Smooth muscle cell (in vitro differentiated cells): Measurements from ENCODE around the gene MOV10L1. TPM values are rescaled to one million over a fixed set of nuclear protein-coding genes. Genes with fewer than 3 reads are reported as not detected.

Experiments
- DNase-seq: peaks from one replicate; lab custom pipeline; 2025; ENCODE audit not compliant: unreplicated experiment; lab: John Stamatoyannopoulos, UW
- H2AFZ ChIP-seq: fragments of 200-600 bp; sonication (generic); 2 replicates; pipeline ENCODE4 v1.6.0; 2016; ENCODE audit warnings: antibody characterized with exemption, low read depth, mild to moderate bottlenecking
- H3F3A ChIP-seq: fragments of 200-600 bp; sonication (generic); 2 replicates; pipeline ENCODE4 v1.6.0; 2017; ENCODE audit warnings: antibody characterized with exemption, low read depth
- H3K27ac ChIP-seq: fragments of 200-600 bp; sonication (generic); 2 replicates; pipeline ENCODE4 v1.5.1; 2016; ENCODE audit warnings: low read depth, mild to moderate bottlenecking
- H3K27me3 ChIP-seq: fragments of 200-600 bp; sonication (generic); 2 replicates; pipeline ENCODE4 v1.6.1; 2016; ENCODE audit warnings: low read depth, mild to moderate bottlenecking
- H3K36me3 ChIP-seq: fragments of 200-600 bp; sonication (generic); 2 replicates; pipeline ENCODE4 v1.5.1; 2016; ENCODE audit warnings: low read depth
- H3K4me1 ChIP-seq: fragments of 200-600 bp; sonication (generic); 2 replicates; pipeline ENCODE4 v1.5.1; 2016; ENCODE audit warnings: low read depth
- H3K4me2 ChIP-seq: fragments of 200-600 bp; sonication (generic); 2 replicates; pipeline ENCODE4 v1.6.0; 2016; ENCODE audit warnings: mild to moderate bottlenecking
- H3K4me3 ChIP-seq: fragments of 200-600 bp; sonication (generic); 2 replicates; pipeline ENCODE4 v1.5.1; 2016; ENCODE audit warnings: mild to moderate bottlenecking
- H3K79me2 ChIP-seq: fragments of 200-600 bp; sonication (generic); 2 replicates; pipeline ENCODE4 v1.6.0; 2016; ENCODE audit warnings: low read depth, mild to moderate bottlenecking
- H3K9ac ChIP-seq: fragments of 200-600 bp; sonication (generic); 2 replicates; pipeline ENCODE4 v1.6.0; 2016; ENCODE audit warnings: low read depth
- H3K9me3 ChIP-seq: fragments of 200-600 bp; sonication (generic); replicated peaks from 2 replicates; pipeline ENCODE4 v1.5.1; 2016; ENCODE audit warnings: low read depth
- H4K20me1 ChIP-seq: fragments of 200-600 bp; sonication (generic); 2 replicates; pipeline ENCODE4 v1.6.0; 2016; ENCODE audit warnings: low read depth
- WGBS: methylation state at CpG from one replicate; pipeline ENCODE4 v1.1.7; 2016; ENCODE audit warnings: low lambda C conversion rate; 5-methylcytosine and 5-hydroxymethylcytosine counted together
- polyA plus RNA-seq: library from polyadenylated mRNA; unstranded; fragments of >200 nt; fragmentation: Nextera tagmentation; extraction: Ambion mirVana; gene quantifications from 2 replicates; pipeline ENCODE4 v1.2.1, GENCODE V29; 2016
- total RNA-seq: library from RNA; depleted of rRNA; stranded (reverse); fragments of >200 nt; gene quantifications from 2 replicates; pipeline ENCODE4 v1.2.3, GENCODE V29; 2014
- TF ChIP-seq, protein P1 (sequence below): fragments of 200-600 bp; sonication (generic); IDR thresholded peaks from 2 replicates; pipeline ENCODE4 v1.5.1; 2017; ENCODE audit warnings: borderline replicate concordance, mild to moderate bottlenecking, antibody characterized with exemption; ENCODE audit not compliant: insufficient read depth, poor library complexity, severe bottlenecking

MOV10L1 gene
- total and polyA plus RNA-seq, 2 experiments from 2014 or later = 0.10 to 0.85 TPM

- H3K9me3 ChIP-seq = no peaks in the 10 kb centered on the region
- no peak for DNase-seq
- H3K4me3 ChIP-seq = no peak overlapping the region
- no peaks in the 10 kb centered on the region for H3K27me3 ChIP-seq
- no peaks in the 10 kb centered on the region for H3K79me2 ChIP-seq
- H3F3A ChIP-seq = no peaks in the 10 kb centered on the region
- no peaks in the 10 kb centered on the region for H3K4me1 ChIP-seq
- no peak overlapping the region for H3K9ac ChIP-seq
- H4K20me1 ChIP-seq = no peaks in the 10 kb centered on the region
- H3K36me3 ChIP-seq = no peaks in the 10 kb centered on the region
- no peak overlapping the region for H2AFZ ChIP-seq
- no peak overlapping the region for H3K27ac ChIP-seq
- TF ChIP-seq, protein P1, sequence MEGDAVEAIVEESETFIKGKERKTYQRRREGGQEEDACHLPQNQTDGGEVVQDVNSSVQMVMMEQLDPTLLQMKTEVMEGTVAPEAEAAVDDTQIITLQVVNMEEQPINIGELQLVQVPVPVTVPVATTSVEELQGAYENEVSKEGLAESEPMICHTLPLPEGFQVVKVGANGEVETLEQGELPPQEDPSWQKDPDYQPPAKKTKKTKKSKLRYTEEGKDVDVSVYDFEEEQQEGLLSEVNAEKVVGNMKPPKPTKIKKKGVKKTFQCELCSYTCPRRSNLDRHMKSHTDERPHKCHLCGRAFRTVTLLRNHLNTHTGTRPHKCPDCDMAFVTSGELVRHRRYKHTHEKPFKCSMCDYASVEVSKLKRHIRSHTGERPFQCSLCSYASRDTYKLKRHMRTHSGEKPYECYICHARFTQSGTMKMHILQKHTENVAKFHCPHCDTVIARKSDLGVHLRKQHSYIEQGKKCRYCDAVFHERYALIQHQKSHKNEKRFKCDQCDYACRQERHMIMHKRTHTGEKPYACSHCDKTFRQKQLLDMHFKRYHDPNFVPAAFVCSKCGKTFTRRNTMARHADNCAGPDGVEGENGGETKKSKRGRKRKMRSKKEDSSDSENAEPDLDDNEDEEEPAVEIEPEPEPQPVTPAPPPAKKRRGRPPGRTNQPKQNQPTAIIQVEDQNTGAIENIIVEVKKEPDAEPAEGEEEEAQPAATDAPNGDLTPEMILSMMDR = no peak
- H3K4me2 ChIP-seq = no peak overlapping the region
- WGBS = 94% methylated on average over 4 of the region's 4 CpGs
These were observed 48.2 kb downstream of the MOV10L1 start for GRCh38 chr22:50138041-50138440.

DNA sequence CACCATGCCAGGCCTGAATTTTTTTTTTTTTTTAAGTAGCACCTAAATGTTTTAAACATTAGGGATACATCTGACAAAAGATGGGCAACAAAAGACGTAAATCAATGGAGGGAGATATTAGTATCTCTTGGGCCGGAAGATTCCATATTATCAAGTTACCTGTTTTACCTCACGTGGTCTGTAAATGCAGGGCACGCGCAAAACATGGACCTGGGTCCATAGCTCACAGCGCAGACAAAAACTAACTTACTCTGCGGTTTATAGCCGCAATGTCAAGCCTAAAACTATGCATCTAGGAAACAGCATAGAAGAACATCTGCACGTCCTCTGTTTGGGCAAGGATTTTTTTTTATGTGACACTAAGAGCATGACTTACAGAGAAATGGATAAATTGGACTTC, 49.2 kb downstream of the MOV10L1 start:
- Histone ChIP-seq H3K79me2 (no peaks in the 10 kb centered on the region), H4K20me1 (no peaks in the 10 kb centered on the region), H3F3A (peaks cover 4% of the 10 kb centered on the region), H3K4me2 (no peak overlapping the region), H3K9me3 (no peaks in the 10 kb centered on the region), H3K4me1 (no peaks in the 10 kb centered on the region), H3K9ac (no peak overlapping the region), H3K4me3 (no peak overlapping the region), H2AFZ (no peak overlapping the region), H3K27me3 (no peaks in the 10 kb centered on the region), H3K36me3 (no peaks in the 10 kb centered on the region), H3K27ac (no peak overlapping the region)
- TF ChIP-seq, protein P1 = no peak
- WGBS = 90% methylated on average over 9 of the region's 9 CpGs
- DNase-seq = no peak

GRCh38 chr22:50139843-50140415, 50.1 kb downstream of the MOV10L1 start:
- H3K27ac ChIP-seq = no peak overlapping the region

More at GRCh38 chr22:50139843-50140415, 50.1 kb downstream of the MOV10L1 start:
- Histone ChIP-seq H4K20me1 (no peaks in the 10 kb centered on the region), H3K27me3 (no peaks in the 10 kb centered on the region), H3K4me2 (no peak overlapping the region), H3K9me3 (no peaks in the 10 kb centered on the region), H3K4me3 (no peak overlapping the region), H3F3A (peaks cover 4% of the 10 kb centered on the region), H3K36me3 (no peaks in the 10 kb centered on the region), H3K4me1 (no peaks in the 10 kb centered on the region), H3K9ac (no peak overlapping the region), H3K79me2 (no peaks in the 10 kb centered on the region), H2AFZ (no peak overlapping the region)
- TF ChIP-seq, protein P1 = no peak
- WGBS = 77% methylated on average over 15 of the region's 15 CpGs
- no peak for DNase-seq
